NT2/D1 (cell line): ENCODE measurements around the gene AFF1.

Source experiments
- DNase-seq: peaks from one replicate; pipeline ENCODE4 v3.0.0-alpha.2; 2011; ENCODE audit warnings: low read depth, low spot score
- H3K27me3 ChIP-seq: 2 replicates; pipeline ENCODE4 v1.6.0; 2011; ENCODE audit warnings: mild to moderate bottlenecking; ENCODE audit not compliant: insufficient read length, insufficient read depth
- H3K36me3 ChIP-seq: 2 replicates; pipeline ENCODE4 v1.6.1; 2011; ENCODE audit warnings: mild to moderate bottlenecking, low read length, mixed read lengths; ENCODE audit not compliant: insufficient read depth, insufficient read length
- H3K4me1 ChIP-seq: 2 replicates; pipeline ENCODE4 v1.5.1; 2011; ENCODE audit not compliant: insufficient read depth, insufficient read length
- H3K4me3 ChIP-seq: 2 replicates; pipeline ENCODE4 v1.5.1; 2011; ENCODE audit warnings: low read depth; ENCODE audit not compliant: insufficient read length
- H3K9ac ChIP-seq: 2 replicates; pipeline ENCODE4 v1.6.0; 2011; ENCODE audit warnings: low read depth; ENCODE audit not compliant: insufficient read length
- H3K9me3 ChIP-seq: 2 replicates; pipeline ENCODE4 v1.5.1; 2011; ENCODE audit warnings: mild to moderate bottlenecking, low read length; ENCODE audit not compliant: insufficient read depth
- SUZ12 ChIP-seq: IDR thresholded peaks from 2 replicates; pipeline ENCODE4 v1.6.1; 2011; ENCODE audit not compliant: insufficient read length, insufficient read depth; ENCODE audit errors: extremely low read depth
- YY1 ChIP-seq: IDR thresholded peaks from 2 replicates; pipeline ENCODE4 v1.6.1; 2011; ENCODE audit not compliant: insufficient read length, insufficient read depth
- ZNF274 ChIP-seq: IDR thresholded peaks from 2 replicates; pipeline ENCODE4 v1.6.1; 2011; ENCODE audit warnings: mild to moderate bottlenecking, low read depth, low read length

The AFF1 gene

DNA sequence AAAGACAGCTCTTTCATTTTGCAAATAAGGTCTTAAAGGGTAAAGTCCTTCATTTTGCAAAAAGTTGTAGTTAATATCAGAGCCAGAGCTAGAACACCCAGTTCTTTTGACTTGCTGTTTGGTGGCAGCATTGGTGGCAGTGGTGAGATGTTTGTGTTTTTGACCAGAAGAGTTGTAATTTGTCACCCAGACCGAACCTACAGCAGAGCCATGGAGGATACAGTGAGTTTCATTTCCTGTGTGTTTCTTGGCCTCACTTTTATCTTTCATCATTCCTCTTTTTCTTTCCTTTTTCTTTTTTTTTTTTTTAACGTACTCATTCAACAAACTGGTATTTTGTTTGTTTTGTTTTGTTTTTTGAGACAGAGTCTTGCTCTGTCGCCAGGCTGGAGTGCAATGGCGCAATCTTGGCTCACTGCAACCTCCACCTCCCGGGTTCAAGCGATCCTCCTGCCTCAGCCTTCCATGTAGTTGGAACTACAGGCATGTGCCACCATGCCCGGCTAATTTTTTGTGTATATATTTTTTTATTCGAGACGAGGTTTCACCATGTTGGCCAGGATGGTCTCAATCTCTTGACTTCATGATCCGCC is 116.4 kb downstream of the AFF1 start:
- Histone ChIP-seq H3K9ac (no peak overlapping the region), H3K36me3 (peaks cover 43% of the 10 kb centered on the region), H3K4me1 (peaks cover 2% of the 10 kb centered on the region), H3K27me3 (no peaks in the 10 kb centered on the region), H3K9me3 (no peaks in the 10 kb centered on the region), H3K4me3 (no peak overlapping the region)
- no peak for TF ChIP-seq SUZ12
- no peak for TF ChIP-seq ZNF274
- TF ChIP-seq YY1: no peak
- no peak for DNase-seq

DNA sequence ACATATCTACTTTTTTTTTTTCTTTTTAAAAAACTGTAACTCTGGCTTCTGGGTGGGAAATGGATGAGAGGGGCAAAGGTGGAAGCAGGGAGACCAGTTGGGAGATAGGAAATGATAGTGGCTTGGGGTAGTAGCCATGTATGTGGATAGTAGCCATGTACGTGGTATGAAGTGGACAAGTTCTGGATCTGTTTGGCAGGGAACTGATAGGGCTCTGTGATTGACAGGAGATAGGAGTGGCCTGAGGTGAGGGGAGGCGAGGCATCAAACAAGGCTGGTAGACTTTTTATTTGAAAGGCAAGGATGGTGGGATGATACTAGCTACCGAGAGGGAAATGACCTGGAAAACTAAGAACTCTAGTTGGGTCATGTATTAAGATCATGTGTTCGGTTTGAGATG is 117.8 kb downstream of the AFF1 start:
- Histone ChIP-seq H3K4me1 (peaks cover 2% of the 10 kb centered on the region), H3K9ac (no peak overlapping the region), H3K27me3 (no peaks in the 10 kb centered on the region), H3K9me3 (no peaks in the 10 kb centered on the region), H3K4me3 (no peak overlapping the region), H3K36me3 (peaks cover 32% of the 10 kb centered on the region)
- TF ChIP-seq SUZ12 (no peak), ZNF274 (no peak), YY1 (no peak)
- DNase-seq: no peak

DNA sequence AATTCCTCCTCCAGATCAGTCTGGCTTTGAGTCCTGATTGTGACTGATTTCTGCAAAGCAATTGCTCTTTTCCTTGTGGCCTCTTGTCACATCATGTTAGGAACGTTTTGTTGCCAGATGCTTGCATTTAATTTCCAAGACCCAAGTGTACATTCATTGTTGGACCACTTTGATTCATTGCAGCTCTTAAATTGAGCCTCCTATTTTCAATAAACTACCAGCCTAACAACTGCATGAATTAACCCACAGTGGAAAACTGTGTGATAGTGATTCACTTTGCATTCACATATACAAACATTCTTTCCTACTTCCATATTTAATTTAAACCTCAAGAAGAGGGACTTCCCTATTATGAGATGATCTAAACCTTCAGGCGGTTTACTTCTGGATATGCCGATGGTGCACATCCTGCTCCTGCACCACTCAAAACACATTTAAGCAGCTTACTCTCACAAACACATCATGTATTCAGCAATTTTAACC is 118.4 kb downstream of the AFF1 start:
- no peaks in the 10 kb centered on the region for H3K9me3 ChIP-seq
- TF ChIP-seq YY1 (no peak), SUZ12 (no peak), ZNF274 (no peak)
- H3K4me1 ChIP-seq: peaks cover 5% of the 10 kb centered on the region
- no peaks in the 10 kb centered on the region for H3K27me3 ChIP-seq
- DNase-seq: no peak
- peaks cover 28% of the 10 kb centered on the region for H3K36me3 ChIP-seq
- H3K4me3 ChIP-seq: no peak overlapping the region
- no peak overlapping the region for H3K9ac ChIP-seq

DNA sequence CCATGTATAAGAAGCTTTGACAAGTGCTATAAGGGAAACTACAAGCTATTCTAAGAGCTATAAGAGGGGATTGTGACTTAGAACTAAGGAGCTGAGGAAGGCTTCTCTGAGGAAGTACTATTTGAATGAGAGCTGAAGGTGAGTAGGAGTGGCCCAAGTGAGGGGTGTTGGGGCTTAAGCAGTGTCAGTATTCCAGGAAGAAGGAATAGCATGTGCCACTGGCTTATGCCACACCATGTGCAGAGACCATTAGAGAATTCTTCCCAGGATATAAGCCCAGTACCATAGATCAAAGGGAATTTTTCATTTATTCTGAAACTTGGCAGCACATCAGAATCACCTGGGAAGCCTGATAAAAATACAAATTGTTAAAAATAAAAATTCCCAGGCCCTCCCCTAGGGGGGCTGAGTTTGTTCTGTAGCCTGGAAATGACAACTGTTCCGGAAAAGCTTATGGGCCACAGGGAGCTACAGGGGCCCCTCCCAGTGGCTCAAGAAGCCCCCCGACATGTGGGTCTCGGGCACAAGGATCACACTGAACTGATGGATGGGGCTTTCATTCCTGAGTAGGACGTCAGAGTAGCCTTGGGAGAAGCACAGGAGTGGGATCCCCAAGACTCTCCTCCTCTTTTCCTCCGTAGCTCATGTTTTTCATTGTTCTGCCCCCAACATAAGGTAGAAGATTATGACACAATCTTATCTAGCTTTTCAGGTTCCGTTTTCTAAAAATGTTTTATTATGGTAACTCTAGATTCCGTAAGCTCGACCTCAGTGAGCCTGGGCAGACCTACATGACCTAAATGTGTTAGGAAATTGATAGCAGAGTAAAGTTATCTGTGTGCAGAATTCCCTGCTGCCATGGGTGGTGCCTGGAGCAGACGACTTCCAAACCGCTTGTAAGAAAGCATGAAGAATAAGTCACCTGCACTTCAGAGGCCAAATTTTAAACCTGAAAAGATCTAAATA is 119.3 kb downstream of the AFF1 start:
- H3K27me3 ChIP-seq: no peaks in the 10 kb centered on the region
- H3K4me1 ChIP-seq: peaks cover 8% of the 10 kb centered on the region
- peaks cover 21% of the 10 kb centered on the region for H3K36me3 ChIP-seq
- TF ChIP-seq SUZ12 (no peak), YY1 (no peak)
- no peak overlapping the region for H3K4me3 ChIP-seq
- no peaks in the 10 kb centered on the region for H3K9me3 ChIP-seq
- DNase-seq: no peak
- H3K9ac ChIP-seq: no peak overlapping the region

DNA sequence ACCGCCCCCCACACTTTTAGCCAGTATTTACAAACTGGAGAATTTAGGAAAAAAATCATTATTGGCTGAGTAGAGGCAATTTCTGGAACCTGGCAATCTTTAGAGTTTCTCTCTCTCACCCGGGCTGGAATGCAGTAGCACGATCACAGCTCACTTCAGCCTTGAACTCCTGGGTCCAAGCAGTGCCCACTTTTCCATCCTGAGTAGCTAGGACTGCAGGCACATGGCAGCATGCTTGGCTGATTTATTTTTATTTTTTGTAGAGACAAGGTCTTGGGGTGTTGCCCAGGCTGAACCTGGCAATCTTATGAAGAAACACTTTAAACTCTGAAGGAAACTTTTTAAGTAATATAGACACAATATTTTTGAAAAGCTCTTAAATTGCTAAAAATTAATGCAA is 120.1 kb downstream of the AFF1 start:
- TF ChIP-seq YY1 (no peak), SUZ12 (no peak), ZNF274 (no peak)
- no peak overlapping the region for H3K4me3 ChIP-seq
- DNase-seq: no peak
- H3K9me3 ChIP-seq: no peaks in the 10 kb centered on the region
- H3K36me3 ChIP-seq: peaks cover 25% of the 10 kb centered on the region
- H3K9ac ChIP-seq: no peak overlapping the region
- peaks cover 8% of the 10 kb centered on the region for H3K4me1 ChIP-seq
- H3K27me3 ChIP-seq: no peaks in the 10 kb centered on the region

DNA sequence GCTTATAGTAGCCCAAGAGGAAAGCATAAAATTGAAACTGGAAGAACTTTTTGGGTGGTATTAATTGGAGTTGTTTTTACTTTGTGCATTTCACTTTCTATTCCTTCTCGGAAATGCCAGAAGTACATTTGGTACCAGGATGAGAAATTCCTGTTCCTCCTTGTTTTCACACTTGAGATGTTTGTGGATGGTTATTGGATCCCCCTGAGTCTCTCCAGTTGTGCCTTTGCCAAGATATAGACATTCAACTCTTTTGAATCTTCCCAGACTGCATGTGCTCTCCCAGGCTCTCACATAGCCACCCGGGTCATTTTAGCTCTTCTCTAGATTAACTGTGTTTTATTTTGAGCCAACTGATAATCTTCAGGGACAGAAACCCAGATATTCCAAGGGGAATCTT is 120.5 kb downstream of the AFF1 start:
- TF ChIP-seq YY1 (no peak), SUZ12 (no peak), ZNF274 (no peak)
- no peak for DNase-seq
- no peaks in the 10 kb centered on the region for H3K9me3 ChIP-seq
- H3K4me1 ChIP-seq: peaks cover 8% of the 10 kb centered on the region
- peaks cover 22% of the 10 kb centered on the region for H3K36me3 ChIP-seq
- H3K4me3 ChIP-seq: no peak overlapping the region
- H3K27me3 ChIP-seq: no peaks in the 10 kb centered on the region
- H3K9ac ChIP-seq: no peak overlapping the region

DNA sequence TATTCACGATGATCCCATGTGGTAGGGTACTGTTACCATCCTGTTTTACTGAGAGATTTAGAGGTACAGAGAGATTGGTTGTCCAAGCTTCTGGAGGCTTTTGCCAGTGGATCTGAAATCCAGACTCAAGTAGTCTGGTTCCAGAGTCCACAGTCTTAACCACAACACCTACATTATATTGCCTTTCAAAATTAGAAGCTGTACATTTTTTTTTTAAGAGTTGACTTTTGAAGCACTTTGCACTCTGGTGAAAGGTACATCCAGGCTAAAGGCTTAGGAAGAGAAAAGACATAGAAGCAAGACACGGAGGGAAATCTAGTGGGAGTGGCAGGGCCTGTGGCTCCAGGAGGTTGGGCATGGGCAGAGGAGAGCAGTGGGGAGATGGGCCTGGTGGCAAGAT is 122.1 kb downstream of the AFF1 start:
- Histone ChIP-seq H3K4me3 (no peak overlapping the region), H3K9ac (no peak overlapping the region), H3K27me3 (no peaks in the 10 kb centered on the region), H3K9me3 (no peaks in the 10 kb centered on the region), H3K36me3 (peaks cover 22% of the 10 kb centered on the region), H3K4me1 (peaks cover 8% of the 10 kb centered on the region)
- no peak for TF ChIP-seq ZNF274
- no peak for TF ChIP-seq SUZ12
- TF ChIP-seq YY1: no peak
- no peak for DNase-seq
